GM18502 (cell line): ENCODE results near the gene TXNDC16.
"Not testable (repeated sequence)": the region's sequence is repeated elsewhere in the genome, so short reads cannot be mapped to it uniquely, and the experiment has no call there.

Source experiments
- ATAC-seq: cut with Tn5 transposase; IDR thresholded peaks from one replicate; pipeline ENCODE4 v1.9.1; 2021; ENCODE audit warnings: mild to moderate bottlenecking; ENCODE audit not compliant: unreplicated experiment, poor library complexity

TXNDC16 gene, protein sequence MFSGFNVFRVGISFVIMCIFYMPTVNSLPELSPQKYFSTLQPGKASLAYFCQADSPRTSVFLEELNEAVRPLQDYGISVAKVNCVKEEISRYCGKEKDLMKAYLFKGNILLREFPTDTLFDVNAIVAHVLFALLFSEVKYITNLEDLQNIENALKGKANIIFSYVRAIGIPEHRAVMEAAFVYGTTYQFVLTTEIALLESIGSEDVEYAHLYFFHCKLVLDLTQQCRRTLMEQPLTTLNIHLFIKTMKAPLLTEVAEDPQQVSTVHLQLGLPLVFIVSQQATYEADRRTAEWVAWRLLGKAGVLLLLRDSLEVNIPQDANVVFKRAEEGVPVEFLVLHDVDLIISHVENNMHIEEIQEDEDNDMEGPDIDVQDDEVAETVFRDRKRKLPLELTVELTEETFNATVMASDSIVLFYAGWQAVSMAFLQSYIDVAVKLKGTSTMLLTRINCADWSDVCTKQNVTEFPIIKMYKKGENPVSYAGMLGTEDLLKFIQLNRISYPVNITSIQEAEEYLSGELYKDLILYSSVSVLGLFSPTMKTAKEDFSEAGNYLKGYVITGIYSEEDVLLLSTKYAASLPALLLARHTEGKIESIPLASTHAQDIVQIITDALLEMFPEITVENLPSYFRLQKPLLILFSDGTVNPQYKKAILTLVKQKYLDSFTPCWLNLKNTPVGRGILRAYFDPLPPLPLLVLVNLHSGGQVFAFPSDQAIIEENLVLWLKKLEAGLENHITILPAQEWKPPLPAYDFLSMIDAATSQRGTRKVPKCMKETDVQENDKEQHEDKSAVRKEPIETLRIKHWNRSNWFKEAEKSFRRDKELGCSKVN

DNA sequence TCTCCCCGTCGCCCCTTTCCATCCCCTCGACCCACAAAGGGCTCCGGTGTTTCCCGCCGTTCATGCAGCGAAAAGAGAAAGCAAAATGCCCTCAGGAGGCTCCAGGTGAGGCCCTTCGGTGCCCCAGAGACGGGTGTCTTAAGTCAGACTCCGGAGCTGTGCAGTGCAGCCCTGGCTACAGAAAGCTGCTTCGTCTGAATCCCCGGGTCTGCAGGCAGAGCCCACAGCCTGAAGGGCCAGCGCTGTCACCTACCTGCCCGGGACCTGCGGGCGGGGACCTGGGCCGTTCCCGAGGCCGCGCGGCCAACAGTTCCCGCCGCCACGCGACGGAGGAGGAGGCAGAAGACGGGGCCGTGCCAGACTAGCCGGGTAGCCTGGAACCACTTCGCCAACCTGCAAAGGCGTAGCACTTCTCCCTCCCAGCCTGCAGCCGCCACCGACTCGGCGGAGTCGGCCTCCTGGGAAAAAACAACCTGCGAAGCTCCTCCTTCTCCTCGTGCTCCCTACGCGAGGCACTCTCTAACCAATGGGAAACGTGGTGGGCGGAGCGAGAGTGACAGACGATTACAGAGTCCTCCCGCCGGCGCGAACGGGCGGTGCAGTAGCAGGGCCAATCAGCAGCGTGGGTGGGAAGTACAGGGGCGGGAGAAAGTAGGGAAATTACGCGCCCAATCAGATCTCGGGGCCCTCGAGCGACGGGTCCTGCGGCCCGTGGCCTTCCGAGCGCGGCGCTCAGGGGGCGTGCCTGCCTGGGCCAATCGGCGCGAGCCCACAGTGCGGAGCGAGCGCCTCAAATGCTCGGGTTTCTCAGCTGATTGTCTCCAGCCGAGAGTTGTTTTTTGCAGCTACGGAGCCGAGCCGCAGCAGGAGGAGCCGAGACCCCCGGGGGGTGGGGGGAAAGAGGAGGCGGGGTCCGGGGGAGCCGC is at the start of gene TXNDC16, which contains the start of gene GPR137C:
Gene TXNDC16 (minus strand): TSS at position 443 of the 926 bp plus-strand sequence. CDS start 8,948 bp downstream, outside the sequence.
Gene GPR137C (plus strand): TSS at position 774 of the 926 bp plus-strand sequence. CDS start 312 bp downstream, outside the sequence.
- peak; percentile 95 for ATAC-seq

DNA sequence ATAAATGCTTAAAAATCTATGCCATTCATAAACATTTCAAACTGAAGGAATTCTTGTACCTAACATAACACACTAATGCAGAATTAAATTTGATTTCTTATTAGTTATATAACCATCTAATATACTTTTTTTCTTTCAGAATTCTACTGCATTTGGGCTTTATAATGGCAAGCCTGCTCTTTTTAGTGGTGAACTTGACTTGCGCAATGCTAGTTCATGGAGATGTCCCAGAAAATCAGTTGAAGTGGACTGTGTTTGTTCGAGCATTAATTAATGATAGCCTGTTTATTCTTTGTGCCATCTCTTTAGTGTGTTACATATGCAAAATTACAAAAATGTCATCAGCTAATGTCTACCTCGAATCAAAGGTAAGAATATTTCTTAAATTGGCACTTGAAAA is 47.7 kb upstream of the TXNDC16 start:
- no peak for ATAC-seq

DNA sequence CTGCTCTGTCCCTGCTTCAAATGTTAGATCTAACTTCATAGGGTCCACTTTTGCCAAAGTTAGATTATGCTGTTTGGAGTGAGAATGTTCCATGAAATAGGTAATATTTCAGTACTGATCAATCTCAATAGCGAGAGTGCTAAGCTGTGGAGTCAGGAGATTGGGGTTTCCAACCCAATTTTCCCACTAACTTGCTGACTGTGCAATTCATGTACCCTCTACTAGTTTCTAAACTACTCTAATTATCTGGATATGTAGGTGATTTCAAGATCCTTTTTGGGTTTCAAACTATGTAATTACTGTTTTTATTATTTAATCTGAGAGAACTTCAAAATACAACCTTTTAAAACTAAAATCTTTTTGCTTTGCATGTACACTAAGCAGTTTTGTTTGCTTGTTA is 46.3 kb upstream of the TXNDC16 start:
- no peak for ATAC-seq

DNA sequence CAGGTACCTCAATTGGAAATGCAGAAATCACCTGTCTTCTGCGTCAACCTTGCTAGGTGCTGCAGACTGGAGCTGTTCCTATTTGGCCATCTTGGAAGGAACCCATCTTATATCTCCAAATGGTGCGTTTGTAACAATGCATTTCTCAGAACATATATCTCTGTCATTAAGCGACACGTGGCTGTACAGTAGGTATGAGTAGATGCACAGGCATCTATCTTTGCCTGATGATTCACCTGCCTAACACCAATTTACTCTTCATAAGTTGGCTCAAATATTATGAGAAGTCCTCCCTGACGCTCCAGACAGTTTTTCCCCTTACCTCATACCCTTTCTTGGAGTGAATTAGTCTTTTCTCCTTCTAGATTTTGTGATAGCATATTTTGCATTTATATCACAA is 44.6 kb upstream of the TXNDC16 start:
- no peak for ATAC-seq

DNA sequence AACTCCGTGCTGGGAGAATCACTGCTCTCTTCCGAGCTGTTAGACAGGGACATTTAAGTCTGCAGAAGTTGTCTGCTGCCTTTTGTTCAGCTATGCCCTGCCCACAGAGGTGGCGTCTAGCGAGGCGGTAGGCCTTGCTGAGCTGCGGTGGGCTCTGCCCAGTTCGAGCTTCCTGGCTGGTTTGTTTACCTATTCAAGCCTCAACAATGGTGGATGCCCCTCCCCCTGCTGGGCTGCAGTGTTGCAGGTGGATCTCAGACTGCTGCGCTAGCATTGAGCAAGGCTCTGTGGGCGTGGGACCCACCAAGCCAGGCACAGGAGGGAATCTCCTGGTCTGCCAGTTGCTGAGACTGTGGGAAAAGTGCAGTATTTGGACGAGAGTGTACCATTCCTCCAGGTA is 44.0 kb upstream of the TXNDC16 start:
- ATAC-seq = no peak

DNA sequence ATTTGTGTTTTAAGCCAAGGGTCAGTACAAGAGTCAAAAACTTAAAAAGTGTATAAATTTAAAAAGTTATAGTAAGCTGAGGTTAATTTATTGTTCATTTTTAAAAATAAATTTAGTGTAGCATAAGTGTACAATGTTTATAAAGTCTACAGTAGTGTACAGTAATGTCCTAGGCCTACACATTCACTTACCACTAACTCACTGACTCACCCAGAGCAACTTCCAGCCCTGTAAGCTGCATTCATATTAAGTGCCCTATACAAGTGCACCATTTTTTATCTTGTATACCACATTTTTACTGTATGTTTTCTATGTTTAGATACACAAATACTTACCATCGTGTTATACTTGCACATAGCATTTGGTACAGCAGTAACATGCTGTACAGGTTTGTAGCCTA is 38.0 kb upstream of the TXNDC16 start:
- no peak for ATAC-seq

DNA sequence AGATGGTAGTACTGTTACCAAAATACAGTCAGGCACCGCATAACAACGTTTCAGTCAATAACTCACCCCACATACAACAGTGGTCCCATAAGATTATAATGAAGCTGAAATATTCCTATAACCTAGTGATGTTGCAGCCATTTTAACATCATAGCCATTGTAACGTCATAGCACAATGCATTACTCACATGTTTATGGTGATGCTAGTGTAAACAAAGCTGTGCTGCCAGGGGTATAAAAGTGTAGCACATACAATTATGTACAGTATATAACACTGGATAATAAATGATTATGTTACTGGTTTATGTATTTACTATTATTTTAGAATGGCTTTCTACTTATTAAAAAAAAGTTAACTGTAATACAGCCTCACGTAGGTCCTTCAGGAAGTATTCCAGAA is 37.3 kb upstream of the TXNDC16 start:
- no peak for ATAC-seq

DNA sequence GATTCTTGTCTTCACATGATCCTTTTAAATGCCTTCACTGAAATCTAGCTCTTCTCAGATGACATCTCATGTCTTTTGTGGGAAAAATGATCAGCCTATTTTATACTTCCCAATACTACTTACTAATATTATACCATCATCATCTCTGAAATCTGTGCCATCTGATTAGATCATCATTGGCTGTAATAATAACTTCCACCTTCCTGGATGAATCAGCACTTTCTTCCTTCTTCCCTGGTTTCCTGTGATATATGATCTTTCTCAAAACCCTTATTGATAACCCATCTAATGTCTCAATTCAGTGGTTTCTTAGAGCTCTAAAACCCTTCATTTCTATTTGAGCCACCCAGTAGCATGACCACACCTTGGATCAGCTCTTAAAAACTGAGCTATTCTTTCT is 31.2 kb upstream of the TXNDC16 start:
- ATAC-seq = no peak

DNA sequence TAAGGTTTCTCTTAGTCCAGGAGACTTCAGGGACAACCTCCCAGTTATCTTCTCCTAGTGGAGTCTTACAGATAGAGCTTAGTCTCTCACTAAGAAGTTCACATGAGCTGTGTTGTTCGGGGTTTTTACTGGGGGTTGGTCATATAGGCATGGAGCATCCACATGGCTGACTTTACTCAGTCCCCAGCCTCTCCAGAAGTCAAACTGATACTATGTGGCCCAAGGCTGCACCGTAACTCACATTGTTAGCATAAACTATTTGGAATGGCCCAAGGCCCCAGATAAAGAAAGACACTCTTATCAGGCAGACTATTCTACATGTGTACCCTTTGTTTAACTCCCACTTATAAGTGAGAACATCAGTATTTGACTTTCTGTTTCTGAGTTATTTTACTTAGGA is 23.6 kb upstream of the TXNDC16 start:
- no peak for ATAC-seq

DNA sequence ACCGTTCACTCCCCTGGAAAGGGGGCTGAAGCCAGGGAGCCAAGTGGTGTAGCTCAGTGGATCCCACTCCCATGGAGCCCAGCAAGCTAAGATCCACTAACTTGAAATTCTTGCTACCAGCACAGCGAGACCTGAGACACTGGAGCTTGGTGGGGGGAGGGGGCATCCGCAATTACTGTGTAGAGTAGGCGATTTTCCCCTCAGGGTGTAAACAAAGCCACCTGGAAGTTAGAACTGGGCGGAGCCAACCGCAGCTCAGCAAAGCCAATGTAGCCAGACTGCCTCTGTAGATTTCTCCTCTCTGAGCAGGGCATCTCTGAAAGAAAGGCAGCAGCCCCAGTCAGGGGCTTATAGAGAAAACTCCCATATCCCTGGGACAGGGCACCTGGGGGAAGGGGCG is 16.1 kb upstream of the TXNDC16 start:
- ATAC-seq = not testable (repeated sequence)

DNA sequence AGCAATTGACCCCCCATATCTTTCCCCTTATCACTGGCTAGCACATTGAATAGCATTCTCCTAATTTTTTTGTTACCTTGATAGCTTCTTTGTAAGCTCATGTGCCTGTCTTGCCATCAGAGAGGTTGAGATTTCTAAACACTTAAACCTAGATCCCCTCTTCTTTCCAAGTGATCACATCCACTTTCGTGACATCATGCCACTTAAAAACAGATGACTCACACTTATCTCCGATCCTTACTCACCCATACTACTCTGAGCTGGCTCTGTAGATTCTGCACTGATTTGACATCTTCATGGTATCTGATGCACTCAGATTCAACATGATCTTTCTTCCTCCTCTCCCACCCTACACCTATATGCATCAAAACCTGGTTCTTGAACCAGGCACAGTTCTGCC is 10.8 kb upstream of the TXNDC16 start:
- ATAC-seq = no peak

DNA sequence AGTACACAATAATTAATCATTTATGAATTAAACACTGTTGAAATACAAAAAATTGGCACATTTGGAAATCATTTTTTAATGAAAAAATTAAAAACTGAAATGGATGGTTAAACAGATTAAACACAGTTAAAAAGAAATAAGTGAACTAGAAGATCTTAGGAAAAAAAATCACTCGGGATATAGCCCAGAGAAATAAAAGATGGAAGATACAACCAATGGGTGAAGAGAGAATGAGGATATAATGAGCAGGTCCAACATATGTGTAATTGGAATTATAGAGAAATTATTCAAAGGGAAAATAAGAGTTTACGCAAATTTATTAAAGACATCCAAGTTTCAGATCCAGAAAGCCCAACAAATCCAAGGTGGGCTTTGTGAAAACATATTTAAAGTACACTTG is 6.4 kb upstream of the TXNDC16 start:
- ATAC-seq = no peak

DNA sequence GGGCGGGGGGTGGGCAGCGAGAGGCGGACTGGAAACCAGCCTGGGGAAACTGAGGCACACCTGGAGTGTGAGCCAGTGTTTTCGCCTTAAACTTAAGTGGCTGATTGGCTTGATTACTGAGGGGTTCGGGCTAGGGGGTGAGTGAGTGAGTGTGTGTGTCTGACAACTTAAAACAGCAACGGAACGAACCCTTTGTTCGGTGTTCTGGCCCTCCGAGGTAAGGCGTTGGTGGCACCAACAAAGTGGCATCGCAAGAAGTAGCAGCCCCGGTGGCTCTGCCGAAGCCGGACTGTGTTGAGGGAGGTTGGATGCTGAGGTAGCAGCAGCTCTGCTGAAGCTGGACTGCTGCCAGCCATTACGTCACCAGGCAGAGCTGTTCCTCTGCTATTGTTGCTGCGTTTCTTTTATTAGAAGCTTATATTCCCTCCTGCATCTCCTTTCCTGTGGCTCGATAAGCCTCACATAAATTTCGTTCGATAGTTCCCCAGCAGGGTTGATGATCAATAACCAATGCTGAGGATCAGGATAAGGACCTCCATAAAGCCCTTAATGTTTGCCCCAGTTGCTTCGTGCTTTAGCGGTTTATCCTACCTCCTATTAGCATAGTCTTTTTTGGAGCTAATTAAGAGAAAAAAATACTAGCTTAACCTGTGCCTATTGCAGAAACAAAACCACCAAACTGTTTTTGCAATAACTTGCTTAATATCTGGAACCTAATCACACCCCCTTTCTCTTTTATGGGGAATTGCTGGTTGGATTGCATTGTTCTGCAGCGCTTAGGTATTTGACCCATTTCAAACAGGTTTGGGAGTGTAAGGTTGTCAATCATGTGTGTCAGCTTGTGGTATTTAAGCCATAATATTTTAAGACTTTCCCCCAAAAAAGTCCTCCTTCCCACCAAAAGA is 1.6 kb upstream of the TXNDC16 start:
- no peak for ATAC-seq

DNA sequence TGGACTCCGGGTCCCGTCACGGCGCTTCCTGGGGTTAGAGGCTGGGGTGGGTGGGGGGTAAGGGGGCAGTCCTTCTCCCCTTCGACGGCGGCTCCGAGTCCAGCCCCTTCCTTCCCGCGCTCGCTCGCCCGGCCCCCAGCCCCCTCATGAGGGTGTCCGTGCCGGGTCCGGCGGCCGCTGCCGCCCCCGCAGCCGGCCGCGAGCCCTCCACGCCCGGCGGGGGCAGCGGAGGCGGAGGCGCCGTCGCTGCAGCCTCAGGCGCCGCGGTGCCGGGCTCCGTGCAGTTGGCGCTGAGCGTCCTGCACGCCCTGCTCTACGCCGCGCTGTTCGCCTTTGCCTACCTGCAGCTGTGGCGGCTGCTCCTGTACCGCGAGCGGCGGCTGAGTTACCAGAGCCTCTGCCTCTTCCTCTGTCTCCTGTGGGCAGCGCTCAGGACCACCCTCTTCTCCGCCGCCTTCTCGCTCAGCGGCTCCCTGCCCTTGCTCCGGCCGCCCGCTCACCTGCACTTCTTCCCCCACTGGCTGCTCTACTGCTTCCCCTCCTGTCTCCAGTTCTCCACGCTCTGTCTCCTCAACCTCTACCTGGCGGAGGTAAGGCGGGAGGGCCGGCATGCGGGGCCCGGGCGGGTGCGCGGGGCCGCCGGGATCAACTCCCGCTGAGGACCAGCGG is 831 bp upstream of the TXNDC16 start:
- ATAC-seq = peak; percentile 27

DNA sequence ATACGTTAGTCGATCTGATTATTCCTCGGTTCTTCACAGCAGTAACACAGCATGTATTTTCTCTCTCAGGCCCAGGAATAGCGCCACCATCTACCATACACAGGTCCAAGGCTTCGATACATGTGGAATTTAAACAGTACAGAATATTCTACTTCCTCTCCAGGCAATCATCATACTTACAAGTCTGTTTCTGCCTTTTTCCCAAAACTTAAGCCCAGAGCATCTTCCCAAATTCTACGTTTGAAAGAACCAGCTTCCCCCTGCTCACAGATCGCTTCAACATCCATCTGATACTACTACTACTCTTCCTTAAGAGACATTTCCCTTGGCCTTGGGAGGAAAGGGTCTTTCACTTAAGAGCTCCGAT is 626 bp downstream of the TXNDC16 start:
- ATAC-seq = no peak

DNA sequence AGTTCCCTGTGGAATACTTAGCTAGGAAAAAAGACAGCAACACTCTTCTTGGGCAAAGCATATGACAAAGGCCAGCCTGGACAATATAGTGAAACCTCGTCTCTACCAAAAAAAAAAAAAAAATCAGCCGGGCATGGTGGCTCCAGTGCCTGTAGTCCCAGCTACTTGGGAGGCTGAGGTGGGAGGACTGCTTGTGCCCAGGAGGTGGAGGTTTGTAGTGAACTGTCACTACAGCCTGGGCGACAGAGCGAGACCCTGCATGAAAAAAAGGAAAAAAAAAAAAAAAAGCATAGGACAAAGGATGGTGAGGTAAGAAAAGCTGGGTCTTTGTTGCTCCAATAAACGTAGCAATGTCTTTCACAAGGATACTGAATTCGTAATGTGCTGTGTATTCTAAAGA is 1.1 kb downstream of the TXNDC16 start:
- no peak for ATAC-seq

DNA sequence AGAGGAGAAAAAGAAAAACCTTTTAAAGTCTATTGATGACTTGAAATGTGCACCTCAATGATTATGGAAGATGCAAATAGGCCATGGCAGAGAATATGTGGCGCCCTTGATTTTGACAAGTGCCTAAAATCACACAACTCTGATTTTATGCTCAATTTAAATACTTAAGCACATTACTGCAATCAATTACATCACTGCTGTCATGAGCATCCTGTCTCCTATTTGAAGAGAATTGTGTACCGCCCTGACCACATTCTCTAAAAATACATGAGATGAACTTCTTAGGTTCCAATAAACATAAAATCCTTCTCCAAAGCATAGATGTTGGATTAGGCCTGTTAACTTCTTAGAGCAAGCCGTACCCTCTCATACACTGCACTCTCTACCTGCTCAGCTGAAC is 1.6 kb downstream of the TXNDC16 start:
- ATAC-seq = no peak

DNA sequence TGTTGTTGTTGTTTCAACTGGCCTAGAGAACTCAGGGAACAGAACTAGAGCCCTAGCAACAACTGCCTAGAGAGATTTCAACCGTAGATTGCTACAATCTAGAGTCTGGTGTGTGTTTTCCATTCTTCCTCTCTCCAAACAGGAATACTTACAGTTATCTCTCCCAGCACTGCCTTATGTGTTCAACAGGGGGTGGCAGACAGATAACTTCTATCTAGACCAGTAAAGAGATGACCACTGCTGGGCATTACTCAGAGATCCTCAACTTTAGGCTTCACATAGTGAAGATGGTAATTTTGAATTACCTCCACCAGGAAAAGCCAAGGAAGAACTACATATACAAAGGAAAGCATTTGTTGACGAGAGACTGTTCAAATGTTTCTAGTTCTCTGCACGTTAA is 4.8 kb downstream of the TXNDC16 start:
- ATAC-seq = no peak

DNA sequence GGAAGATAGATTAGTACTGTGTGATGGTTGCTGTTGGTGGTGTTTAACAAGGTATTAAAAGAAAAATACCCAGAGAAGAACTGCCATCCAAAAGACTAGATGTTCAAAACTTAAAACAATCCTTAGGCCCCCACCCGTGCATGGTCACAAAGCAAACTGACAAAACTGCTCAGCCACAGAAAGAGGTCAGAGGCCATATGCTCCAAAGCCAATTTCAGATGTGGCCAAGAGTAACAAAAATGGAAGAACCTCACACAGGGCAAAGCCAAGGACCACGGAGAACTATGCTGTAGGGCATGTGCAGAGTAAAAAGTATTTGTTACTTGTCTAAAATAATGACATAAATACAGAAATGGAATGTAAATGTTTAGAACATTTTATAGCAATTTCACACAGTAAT is 5.3 kb downstream of the TXNDC16 start:
- ATAC-seq = no peak
